ENCODE results near the gene PTMS. TPM values are rescaled to one million over a fixed set of nuclear protein-coding genes. Genes with fewer than 3 reads are reported as not detected.

Gene PTMS
- total and polyA plus RNA-seq, 2 of the 13 experiments (the other 11 are each of a cell fraction or from before 2014, with no cell fraction given) = 40.5 to 82.4 TPM

DNA sequence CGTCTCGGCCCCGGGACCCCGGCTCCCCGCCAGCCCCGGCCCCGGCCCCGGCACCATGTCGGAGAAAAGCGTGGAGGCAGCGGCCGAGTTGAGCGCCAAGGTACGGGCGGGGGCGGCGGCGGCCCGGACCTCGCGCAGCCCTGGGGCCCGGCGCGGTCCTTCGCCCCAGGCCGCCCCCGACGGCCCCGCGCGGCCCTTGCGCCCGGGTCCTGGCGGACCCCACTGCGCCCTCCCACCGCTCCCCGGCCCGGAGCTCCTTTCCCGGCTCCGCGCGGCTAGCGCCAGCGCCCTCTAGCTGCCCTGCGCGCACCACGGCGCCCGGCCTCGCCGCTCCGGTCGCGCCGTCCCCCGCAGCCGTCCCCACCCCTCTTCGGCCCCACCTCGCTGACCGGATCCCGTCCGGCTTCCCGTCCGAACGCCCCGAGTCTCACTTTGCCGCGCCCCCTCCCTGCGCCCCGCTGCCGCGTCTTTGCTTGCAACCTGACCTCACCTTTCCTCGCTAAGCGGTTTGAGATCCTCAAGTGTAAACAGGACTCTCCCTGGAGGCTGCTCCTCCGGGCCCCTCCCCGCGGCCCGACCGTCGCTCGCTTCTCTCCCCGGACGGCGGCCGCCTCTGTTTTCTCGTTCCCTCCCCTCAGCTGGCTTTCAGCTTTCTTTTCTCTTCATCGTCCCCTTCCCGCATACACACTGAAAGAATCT is 637 bp downstream of the PTMS start (continued):
- TF ChIP-seq, protein P1, sequence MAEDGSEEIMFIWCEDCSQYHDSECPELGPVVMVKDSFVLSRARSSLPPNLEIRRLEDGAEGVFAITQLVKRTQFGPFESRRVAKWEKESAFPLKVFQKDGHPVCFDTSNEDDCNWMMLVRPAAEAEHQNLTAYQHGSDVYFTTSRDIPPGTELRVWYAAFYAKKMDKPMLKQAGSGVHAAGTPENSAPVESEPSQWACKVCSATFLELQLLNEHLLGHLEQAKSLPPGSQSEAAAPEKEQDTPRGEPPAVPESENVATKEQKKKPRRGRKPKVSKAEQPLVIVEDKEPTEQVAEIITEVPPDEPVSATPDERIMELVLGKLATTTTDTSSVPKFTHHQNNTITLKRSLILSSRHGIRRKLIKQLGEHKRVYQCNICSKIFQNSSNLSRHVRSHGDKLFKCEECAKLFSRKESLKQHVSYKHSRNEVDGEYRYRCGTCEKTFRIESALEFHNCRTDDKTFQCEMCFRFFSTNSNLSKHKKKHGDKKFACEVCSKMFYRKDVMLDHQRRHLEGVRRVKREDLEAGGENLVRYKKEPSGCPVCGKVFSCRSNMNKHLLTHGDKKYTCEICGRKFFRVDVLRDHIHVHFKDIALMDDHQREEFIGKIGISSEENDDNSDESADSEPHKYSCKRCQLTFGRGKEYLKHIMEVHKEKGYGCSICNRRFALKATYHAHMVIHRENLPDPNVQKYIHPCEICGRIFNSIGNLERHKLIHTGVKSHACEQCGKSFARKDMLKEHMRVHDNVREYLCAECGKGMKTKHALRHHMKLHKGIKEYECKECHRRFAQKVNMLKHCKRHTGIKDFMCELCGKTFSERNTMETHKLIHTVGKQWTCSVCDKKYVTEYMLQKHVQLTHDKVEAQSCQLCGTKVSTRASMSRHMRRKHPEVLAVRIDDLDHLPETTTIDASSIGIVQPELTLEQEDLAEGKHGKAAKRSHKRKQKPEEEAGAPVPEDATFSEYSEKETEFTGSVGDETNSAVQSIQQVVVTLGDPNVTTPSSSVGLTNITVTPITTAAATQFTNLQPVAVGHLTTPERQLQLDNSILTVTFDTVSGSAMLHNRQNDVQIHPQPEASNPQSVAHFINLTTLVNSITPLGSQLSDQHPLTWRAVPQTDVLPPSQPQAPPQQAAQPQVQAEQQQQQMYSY (CRISPR knock-in tag; IDR thresholded peaks at IDR 0.05) = peak; percentile 75; the same call in 1 of the 2 replicates
- TF ChIP-seq, protein P2, sequence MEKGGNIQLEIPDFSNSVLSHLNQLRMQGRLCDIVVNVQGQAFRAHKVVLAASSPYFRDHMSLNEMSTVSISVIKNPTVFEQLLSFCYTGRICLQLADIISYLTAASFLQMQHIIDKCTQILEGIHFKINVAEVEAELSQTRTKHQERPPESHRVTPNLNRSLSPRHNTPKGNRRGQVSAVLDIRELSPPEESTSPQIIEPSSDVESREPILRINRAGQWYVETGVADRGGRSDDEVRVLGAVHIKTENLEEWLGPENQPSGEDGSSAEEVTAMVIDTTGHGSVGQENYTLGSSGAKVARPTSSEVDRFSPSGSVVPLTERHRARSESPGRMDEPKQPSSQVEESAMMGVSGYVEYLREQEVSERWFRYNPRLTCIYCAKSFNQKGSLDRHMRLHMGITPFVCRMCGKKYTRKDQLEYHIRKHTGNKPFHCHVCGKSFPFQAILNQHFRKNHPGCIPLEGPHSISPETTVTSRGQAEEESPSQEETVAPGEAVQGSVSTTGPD (CRISPR knock-in tag; IDR thresholded peaks at IDR 0.05) = no peak
- TF ChIP-seq, protein P3, sequence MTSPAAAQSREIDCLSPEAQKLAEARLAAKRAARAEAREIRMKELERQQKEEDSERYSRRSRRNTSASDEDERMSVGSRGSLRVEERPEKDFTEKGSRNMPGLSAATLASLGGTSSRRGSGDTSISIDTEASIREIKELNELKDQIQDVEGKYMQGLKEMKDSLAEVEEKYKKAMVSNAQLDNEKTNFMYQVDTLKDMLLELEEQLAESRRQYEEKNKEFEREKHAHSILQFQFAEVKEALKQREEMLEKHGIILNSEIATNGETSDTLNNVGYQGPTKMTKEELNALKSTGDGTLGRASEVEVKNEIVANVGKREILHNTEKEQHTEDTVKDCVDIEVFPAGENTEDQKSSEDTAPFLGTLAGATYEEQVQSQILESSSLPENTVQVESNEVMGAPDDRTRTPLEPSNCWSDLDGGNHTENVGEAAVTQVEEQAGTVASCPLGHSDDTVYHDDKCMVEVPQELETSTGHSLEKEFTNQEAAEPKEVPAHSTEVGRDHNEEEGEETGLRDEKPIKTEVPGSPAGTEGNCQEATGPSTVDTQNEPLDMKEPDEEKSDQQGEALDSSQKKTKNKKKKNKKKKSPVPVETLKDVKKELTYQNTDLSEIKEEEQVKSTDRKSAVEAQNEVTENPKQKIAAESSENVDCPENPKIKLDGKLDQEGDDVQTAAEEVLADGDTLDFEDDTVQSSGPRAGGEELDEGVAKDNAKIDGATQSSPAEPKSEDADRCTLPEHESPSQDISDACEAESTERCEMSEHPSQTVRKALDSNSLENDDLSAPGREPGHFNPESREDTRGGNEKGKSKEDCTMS (CRISPR knock-in tag; conservative IDR thresholded peaks at IDR 0.05) = no peak
- TF ChIP-seq, protein P4, sequence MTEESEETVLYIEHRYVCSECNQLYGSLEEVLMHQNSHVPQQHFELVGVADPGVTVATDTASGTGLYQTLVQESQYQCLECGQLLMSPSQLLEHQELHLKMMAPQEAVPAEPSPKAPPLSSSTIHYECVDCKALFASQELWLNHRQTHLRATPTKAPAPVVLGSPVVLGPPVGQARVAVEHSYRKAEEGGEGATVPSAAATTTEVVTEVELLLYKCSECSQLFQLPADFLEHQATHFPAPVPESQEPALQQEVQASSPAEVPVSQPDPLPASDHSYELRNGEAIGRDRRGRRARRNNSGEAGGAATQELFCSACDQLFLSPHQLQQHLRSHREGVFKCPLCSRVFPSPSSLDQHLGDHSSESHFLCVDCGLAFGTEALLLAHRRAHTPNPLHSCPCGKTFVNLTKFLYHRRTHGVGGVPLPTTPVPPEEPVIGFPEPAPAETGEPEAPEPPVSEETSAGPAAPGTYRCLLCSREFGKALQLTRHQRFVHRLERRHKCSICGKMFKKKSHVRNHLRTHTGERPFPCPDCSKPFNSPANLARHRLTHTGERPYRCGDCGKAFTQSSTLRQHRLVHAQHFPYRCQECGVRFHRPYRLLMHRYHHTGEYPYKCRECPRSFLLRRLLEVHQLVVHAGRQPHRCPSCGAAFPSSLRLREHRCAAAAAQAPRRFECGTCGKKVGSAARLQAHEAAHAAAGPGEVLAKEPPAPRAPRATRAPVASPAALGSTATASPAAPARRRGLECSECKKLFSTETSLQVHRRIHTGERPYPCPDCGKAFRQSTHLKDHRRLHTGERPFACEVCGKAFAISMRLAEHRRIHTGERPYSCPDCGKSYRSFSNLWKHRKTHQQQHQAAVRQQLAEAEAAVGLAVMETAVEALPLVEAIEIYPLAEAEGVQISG (CRISPR knock-in tag; IDR thresholded peaks at IDR 0.05) = 0 out of 2 replicates have a peak, but pooled peaks have one; percentile 49
- no peak for TF ChIP-seq ZNF143 (CRISPR knock-in tag; IDR thresholded peaks at IDR 0.05)
- TF ChIP-seq, protein P5, sequence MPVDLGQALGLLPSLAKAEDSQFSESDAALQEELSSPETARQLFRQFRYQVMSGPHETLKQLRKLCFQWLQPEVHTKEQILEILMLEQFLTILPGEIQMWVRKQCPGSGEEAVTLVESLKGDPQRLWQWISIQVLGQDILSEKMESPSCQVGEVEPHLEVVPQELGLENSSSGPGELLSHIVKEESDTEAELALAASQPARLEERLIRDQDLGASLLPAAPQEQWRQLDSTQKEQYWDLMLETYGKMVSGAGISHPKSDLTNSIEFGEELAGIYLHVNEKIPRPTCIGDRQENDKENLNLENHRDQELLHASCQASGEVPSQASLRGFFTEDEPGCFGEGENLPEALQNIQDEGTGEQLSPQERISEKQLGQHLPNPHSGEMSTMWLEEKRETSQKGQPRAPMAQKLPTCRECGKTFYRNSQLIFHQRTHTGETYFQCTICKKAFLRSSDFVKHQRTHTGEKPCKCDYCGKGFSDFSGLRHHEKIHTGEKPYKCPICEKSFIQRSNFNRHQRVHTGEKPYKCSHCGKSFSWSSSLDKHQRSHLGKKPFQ (CRISPR knock-in tag; IDR thresholded peaks at IDR 0.05; ENCODE audit: insufficient replicate concordance) = peak; percentile 34
- TF ChIP-seq KLF13 (CRISPR knock-in tag; IDR thresholded peaks at IDR 0.05) = no peak
- no peak for TF ChIP-seq REPIN1 (CRISPR knock-in tag; IDR thresholded peaks at IDR 0.05; ENCODE audit: borderline replicate concordance, low read depth)
- peak; percentile 15; the same call in 1 of the 2 replicates for TF ChIP-seq HDAC2 (CRISPR knock-in tag; IDR thresholded peaks at IDR 0.05)
- no peak for TF ChIP-seq ZNF652 (CRISPR knock-in tag; IDR thresholded peaks at IDR 0.05; ENCODE audit: borderline replicate concordance, low read depth)
- no peak for TF ChIP-seq ZNF251 (CRISPR knock-in tag; IDR thresholded peaks at IDR 0.05)
- no peak for TF ChIP-seq EED (CRISPR knock-in tag; IDR thresholded peaks at IDR 0.05)
- 0 out of 2 replicates have a peak, but pooled peaks have one; percentile 24 for TF ChIP-seq NFKBIZ (CRISPR knock-in tag; IDR thresholded peaks at IDR 0.05)
- TF ChIP-seq PHF21A (CRISPR knock-in tag; IDR thresholded peaks at IDR 0.05) = 0 out of 2 replicates have a peak, but pooled peaks have one; percentile 5
- TF ChIP-seq ZNF567 (CRISPR knock-in tag; IDR thresholded peaks at IDR 0.05; ENCODE audit: borderline replicate concordance) = no peak
- no peak for TF ChIP-seq MAFG (CRISPR knock-in tag; IDR thresholded peaks at IDR 0.05)
- 0 out of 2 replicates have a peak, but pooled peaks have one; percentile 19 for TF ChIP-seq ZSCAN29 (CRISPR knock-in tag; conservative IDR thresholded peaks at IDR 0.05)

Measured in HepG2 (cell line).